Ascending aorta (tissue), 2 donors: ENCODE results near the gene RBFA. TPM values are rescaled to one million over a fixed set of nuclear protein-coding genes. Genes with fewer than 3 reads are reported as not detected.

Experiments
- DNase-seq, 2 donors: peaks; one replicate each; pipeline ENCODE4 v3.0.0-alpha.2; 2019; ENCODE audit warnings: low spot score in 2 of 2
- H3K27ac ChIP-seq, 2 donors: fragments of 200-600 bp; sonication (generic); one replicate each; pipeline ENCODE4 v1.5.1; 2016 to 2017; ENCODE audit warnings: mild to moderate bottlenecking in 1 of 2
- H3K27me3 ChIP-seq: fragments of 200-600 bp; sonication (generic); one replicate; pipeline ENCODE4 v1.5.1; 2017
- H3K36me3 ChIP-seq, 2 donors: fragments of 200-600 bp; sonication (generic); one replicate each; pipeline ENCODE4 v1.5.1; 2016
- H3K4me1 ChIP-seq, 2 donors: fragments of 200-600 bp; sonication (generic); one replicate each; pipeline ENCODE4 v1.5.1; 2016 to 2017; ENCODE audit warnings: mild to moderate bottlenecking in 1 of 2
- H3K4me3 ChIP-seq, 2 donors: fragments of 200-600 bp; sonication (generic); one replicate each; pipeline ENCODE4 v1.5.1; 2016 to 2017; ENCODE audit warnings: mild to moderate bottlenecking in 1 of 2
- H3K9me3 ChIP-seq, 2 donors: fragments of 200-600 bp; sonication (generic); one replicate each; pipeline ENCODE4 v1.5.1; 2016
- intact Hi-C: fragments of 100-400 bp; cut with DNase I; formaldehyde crosslinking; loops from one replicate; pipeline ENCODE4 v1.15.1; 2023
- total RNA-seq: library from RNA; depleted of rRNA; stranded (reverse); fragments of >200 nt; gene quantifications from one replicate; pipeline ENCODE4 v1.1.0, GENCODE V29; 2016
- TF ChIP-seq, protein P1 (sequence below), 3 experiments: fragments of 200-600 bp in 2 of 3; fragments of 450-650 bp in 1 of 3; sonication (generic) in 2 of 3; IDR thresholded peaks; one replicate each; pipeline ENCODE4 v1.5.1; 2016 to 2019; ENCODE audit warnings: antibody characterized with exemption in 3 of 3, mild to moderate bottlenecking in 1 of 3, moderate library complexity in 1 of 3

Gene RBFA
- total RNA-seq, 1 donor from 2014 or later, result 23.1 TPM

DNA sequence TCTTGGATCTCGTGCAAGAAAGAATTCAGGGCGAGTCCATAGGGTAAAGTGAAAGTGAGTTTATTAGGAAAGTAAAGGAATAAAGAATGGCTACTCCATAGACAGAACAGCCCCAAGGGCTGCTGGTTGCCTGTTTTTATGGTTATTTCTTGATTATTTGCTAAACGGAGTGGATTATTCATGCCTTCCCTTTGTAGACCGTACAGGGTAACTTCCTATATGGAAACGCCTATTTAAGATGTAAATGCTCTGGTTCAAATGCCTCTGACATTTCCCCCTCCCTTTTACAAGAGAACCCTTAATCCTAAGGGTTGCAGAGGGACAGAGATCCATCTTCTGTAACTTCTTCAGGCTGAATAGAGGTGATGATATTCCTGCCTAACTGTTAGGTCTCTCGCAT is 25.7 kb downstream of the RBFA start:
- intact Hi-C loops, result no loop called here
- TF ChIP-seq, protein P1, sequence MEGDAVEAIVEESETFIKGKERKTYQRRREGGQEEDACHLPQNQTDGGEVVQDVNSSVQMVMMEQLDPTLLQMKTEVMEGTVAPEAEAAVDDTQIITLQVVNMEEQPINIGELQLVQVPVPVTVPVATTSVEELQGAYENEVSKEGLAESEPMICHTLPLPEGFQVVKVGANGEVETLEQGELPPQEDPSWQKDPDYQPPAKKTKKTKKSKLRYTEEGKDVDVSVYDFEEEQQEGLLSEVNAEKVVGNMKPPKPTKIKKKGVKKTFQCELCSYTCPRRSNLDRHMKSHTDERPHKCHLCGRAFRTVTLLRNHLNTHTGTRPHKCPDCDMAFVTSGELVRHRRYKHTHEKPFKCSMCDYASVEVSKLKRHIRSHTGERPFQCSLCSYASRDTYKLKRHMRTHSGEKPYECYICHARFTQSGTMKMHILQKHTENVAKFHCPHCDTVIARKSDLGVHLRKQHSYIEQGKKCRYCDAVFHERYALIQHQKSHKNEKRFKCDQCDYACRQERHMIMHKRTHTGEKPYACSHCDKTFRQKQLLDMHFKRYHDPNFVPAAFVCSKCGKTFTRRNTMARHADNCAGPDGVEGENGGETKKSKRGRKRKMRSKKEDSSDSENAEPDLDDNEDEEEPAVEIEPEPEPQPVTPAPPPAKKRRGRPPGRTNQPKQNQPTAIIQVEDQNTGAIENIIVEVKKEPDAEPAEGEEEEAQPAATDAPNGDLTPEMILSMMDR (IDR thresholded peaks at IDR 0.05), result no peak
- peak overlapping the region in 1 of 2 donors; percentile 59 for H3K27ac ChIP-seq

DNA sequence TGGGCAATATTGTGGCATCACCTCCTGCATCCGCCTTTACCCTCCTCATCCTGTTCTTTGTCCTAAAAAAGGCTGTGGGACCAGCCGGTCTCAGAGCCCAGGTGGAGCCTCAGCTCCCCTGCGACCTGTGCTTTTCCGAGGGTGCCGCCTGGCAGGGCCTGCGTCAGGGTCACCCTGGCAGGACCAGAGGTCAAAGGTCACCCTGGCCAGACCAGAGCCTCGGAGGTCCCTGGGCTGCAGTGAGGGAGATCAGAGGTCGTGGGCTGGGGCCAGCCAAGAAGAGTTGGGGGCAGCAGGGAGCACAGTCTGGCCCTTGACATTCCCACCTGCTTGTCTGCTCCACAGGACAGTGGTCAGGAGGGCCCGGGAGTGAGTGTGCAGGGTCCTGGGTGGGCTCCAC is 31.5 kb downstream of the RBFA start:
- no peak for DNase-seq
- no peaks in the 10 kb centered on the region for H3K27me3 ChIP-seq
- H3K27ac ChIP-seq, result no peak overlapping the region
- H3K36me3 ChIP-seq, result no peaks in the 10 kb centered on the region
- TF ChIP-seq, protein P1 (IDR thresholded peaks at IDR 0.05), result no peak
- H3K4me1 ChIP-seq, result no peaks in the 10 kb centered on the region
- no peak overlapping the region for H3K4me3 ChIP-seq
- H3K9me3 ChIP-seq, result no peaks in the 10 kb centered on the region
- intact Hi-C loops, result no loop called here

More for the DNA sequence above, 25.7 kb downstream of the RBFA start:
- Histone ChIP-seq H3K36me3 (no peaks in the 10 kb centered on the region), H3K9me3 (peaks cover 11 to 28% of the 10 kb centered on the region in 2 donors), H3K4me3 (no peak overlapping the region), H3K4me1 (peaks cover 0 to 4% of the 10 kb centered on the region in 2 donors), H3K27me3 (no peaks in the 10 kb centered on the region)
- no peak for DNase-seq

DNA sequence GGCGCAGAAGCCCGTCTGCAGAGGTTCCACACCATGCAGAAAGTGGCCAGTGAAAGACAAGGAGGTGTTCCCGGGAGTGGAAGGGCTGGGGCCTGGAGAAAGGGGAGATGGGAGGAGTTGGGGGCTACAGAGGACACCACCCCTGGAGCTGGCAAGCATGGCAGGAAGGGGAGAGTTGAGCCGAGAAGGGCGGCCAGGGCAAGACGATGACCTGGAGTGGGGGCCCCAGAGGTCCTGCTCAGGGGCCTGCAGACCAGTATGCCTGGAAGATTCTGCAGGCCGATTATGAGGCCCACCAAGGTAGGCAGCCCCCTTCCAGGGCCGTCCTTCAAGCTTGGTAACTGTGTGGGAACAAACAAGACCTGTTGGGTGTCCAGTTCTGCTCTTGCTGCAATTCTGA is 33.1 kb downstream of the RBFA start:
- Histone ChIP-seq H3K27ac (no peak overlapping the region), H3K9me3 (no peaks in the 10 kb centered on the region), H3K4me1 (no peaks in the 10 kb centered on the region), H3K4me3 (no peak overlapping the region), H3K36me3 (no peaks in the 10 kb centered on the region), H3K27me3 (no peaks in the 10 kb centered on the region)
- intact Hi-C loops, result no loop called here
- DNase-seq, result no peak
- TF ChIP-seq, protein P1 (IDR thresholded peaks at IDR 0.05), result no peak

DNA sequence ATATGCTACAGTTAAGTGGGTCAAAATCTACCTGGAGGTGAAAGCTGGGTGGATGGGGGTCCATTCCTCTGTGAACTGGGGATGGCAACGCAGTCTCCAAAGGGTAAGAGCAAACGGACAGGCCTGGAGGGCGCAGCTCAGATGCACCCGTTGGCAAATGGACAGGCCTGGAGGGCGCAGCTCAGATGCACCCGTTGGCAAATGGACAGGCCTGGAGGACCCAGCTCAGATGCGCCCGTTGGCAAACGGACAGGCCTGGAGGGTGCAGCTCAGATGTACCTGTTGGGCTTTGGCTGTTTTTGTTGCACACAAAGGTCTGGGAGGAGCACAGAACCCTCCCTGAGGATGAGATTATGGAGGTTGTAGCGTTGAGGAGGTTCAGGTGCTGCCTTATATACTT is 33.7 kb downstream of the RBFA start:
- H3K9me3 ChIP-seq, result no peaks in the 10 kb centered on the region
- intact Hi-C loops, result no loop called here
- H3K36me3 ChIP-seq, result no peaks in the 10 kb centered on the region
- H3K4me3 ChIP-seq, result no peak overlapping the region
- H3K4me1 ChIP-seq, result no peaks in the 10 kb centered on the region
- no peak for DNase-seq
- no peak overlapping the region for H3K27ac ChIP-seq
- TF ChIP-seq, protein P1 (IDR thresholded peaks at IDR 0.05), result no peak
- no peaks in the 10 kb centered on the region for H3K27me3 ChIP-seq

DNA sequence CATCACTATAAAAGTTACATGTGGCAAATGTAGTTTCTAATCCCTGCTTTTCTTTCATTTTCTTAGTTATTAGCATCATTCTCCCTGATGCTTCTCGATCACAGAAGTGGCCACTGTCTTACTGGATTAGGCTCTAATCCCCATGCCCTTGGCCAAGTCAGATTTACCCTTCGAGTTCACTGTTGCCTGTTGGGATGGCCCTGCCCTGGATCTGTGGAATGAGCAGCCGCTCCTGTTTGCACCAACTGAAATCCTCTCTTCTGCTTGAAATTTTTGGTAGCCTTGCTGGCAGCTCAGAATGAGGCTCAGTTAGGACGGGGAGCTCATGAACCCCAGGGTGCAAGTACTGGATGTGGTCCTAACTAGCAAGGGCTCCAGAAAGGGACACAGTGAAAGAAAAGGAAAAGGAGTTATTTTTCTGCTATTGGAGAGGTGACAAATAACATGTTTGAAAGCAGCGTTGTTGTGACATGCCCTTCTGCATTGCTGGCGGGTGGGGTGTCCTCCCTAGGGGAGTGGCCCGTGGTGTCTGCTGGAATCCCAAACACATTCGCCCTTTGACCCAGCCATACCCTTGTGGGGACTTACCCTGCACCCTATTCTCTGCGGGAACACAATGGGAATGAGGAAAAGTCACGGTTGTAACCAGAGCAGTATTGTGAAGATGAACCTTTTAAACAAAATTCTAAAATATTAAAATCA is 34.5 kb downstream of the RBFA start:
- no peaks in the 10 kb centered on the region for H3K27me3 ChIP-seq
- H3K4me3 ChIP-seq, result no peak overlapping the region
- no peaks in the 10 kb centered on the region for H3K9me3 ChIP-seq
- H3K36me3 ChIP-seq, result no peaks in the 10 kb centered on the region
- H3K4me1 ChIP-seq, result no peaks in the 10 kb centered on the region
- no peak for DNase-seq
- H3K27ac ChIP-seq, result no peak overlapping the region
- intact Hi-C loops, result no loop called here
- TF ChIP-seq, protein P1 (IDR thresholded peaks at IDR 0.05), result no peak
